Fibroblast of skin of scalp (primary cell): ENCODE measurements around the gene NXPH3.
"Not testable (repeated sequence)": the region's sequence is repeated elsewhere in the genome, so short reads cannot be mapped to it uniquely, and the experiment has no call there.

Experiments used
- DNase-seq: peaks from one replicate; pipeline ENCODE4 v3.0.0-alpha.2; 2013

NXPH3 gene

GRCh38 chr17:49554694-49555494, 20.8 kb upstream of the NXPH3 start:
- no peak for DNase-seq

- DNase-seq: no peak
These were observed 20.0 kb upstream of the NXPH3 start for GRCh38 chr17:49555495-49556222.

DNA sequence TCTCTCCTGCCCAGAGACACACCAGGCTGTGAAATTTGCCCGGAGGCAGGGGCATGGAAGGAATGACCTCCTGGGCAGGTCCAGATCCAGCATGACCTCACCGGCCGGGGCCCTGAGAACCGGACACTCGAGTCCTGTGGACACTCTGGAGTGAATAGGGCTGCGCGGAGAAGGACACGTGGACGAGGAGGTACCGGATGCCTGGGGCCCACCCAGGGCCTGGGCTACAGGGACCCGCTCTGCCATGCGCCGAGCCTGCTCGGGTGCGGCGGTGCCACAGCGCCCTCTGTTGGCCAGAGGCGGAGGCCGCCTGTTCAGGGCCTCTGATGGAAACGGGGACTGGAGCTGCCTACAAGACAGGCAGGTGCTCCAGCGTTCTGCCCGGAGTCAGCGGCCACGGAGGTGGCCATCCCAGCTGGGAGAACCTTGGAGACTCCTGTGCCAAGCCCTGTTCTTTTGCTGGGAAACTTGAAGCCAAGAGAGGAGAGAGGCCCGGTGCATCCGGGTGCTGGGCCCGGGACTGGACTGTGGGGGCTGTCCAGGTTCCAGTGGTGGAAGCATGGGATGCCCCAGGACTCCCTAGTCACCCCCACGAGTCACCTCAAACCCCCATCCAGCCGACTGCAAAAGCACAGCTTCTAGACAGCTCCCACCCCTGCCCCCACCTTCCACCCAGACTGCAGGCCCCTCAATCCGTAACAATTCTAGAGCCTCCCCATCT, 19.3 kb upstream of the NXPH3 start:
- DNase-seq: peak; percentile 74

- peak; percentile 39 for DNase-seq
These were observed 18.2 kb upstream of the NXPH3 start for GRCh38 chr17:49557312-49558024.

- no peak for DNase-seq
These were observed 11.0 kb upstream of the NXPH3 start for GRCh38 chr17:49564638-49565037.

DNA sequence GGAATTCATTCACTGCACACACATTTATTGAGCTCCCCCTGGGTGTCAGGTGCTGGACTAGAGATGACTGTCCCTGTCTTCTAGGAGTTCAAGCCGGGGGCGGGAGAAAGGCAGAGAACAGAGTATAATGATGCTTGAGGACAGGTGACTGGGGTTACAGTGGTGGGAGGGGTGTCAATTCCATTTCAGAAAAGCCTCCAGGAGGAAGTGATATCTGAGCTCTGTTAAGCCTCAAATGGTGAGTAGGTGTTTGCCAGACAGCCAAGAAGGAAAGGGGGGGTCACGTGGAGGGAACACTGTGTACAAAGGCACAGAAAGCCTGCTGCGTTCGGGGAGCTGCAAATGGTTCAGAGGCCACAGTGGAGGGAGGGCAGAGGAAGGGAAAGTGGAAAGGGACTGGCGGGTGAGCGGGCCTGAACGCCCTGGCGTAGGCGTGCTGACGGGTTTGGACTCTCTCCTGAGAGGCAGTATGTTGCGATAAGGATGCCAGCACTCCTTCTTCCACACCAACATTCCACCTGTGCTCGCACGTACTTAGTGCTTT, 9.7 kb upstream of the NXPH3 start:
- DNase-seq: no peak

GRCh38 chr17:49566668-49567071, 9.0 kb upstream of the NXPH3 start:
- no peak for DNase-seq

GRCh38 chr17:49567104-49567521, 8.6 kb upstream of the NXPH3 start:
- DNase-seq: no peak

DNA sequence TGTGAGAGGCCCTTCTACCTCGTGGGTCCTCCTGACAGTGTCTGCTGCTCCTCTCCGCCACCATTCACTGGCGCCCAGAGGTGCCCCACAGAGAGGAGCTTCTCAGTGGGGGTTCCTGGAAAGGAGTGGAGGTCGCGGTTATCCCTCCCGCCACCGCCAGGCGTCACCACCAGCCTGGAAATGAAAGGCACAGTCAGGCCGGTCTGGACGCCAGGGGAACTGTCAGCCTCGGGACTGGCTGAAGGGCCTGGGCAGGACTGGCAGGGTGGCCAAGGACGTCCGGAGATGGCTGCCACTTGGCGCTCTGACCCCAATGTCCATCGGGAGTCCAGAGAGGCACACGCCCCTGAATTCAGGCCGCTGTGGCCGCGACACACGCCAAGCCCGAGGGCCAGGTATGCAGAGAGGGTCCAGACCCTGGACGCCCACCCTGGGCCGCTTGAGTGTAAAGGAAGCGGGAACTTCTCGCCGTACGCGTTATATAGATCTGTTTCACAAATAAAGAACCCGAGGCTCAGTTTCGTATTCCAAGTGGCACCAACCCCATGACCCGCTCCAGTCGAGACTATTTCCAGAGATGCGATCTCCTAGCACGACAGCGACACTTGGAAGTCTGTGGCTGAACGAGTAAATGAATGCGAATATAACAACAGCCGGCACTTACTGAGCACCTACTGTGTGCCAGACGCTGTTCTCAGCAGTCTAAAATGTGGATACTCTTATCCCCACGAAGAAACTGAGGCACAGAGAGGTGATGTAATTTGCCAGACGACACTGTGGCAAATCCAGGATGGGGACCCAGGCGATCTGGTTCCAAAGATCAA, 7.6 kb upstream of the NXPH3 start:
- DNase-seq: peak; percentile 73

GRCh38 chr17:49568695-49569047, 7.0 kb upstream of the NXPH3 start:
- DNase-seq: not testable (repeated sequence)

GRCh38 chr17:49570540-49571242, 5.0 kb upstream of the NXPH3 start:
- DNase-seq: no peak

GRCh38 chr17:49571283-49571682, 4.4 kb upstream of the NXPH3 start:
- DNase-seq: no peak

DNA sequence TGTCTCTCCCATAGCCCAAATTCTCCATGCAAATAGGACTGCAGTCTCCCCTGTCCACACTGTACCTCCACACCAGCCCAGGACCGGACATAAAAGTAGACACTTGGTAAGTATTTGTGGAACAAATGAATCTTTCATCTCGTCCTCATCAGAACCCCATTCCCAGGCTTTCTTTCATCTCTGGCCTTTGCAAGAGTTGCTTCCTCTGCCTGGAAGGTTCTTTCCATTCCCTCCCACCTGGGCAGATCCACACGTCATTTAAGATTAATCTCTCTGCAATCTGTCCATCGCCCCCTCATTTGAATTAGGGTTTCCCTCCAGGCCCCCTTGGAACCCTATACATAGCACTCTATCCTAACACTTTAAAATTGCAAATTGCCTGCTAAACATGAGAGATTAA, 3.9 kb upstream of the NXPH3 start:
- DNase-seq: no peak

DNA sequence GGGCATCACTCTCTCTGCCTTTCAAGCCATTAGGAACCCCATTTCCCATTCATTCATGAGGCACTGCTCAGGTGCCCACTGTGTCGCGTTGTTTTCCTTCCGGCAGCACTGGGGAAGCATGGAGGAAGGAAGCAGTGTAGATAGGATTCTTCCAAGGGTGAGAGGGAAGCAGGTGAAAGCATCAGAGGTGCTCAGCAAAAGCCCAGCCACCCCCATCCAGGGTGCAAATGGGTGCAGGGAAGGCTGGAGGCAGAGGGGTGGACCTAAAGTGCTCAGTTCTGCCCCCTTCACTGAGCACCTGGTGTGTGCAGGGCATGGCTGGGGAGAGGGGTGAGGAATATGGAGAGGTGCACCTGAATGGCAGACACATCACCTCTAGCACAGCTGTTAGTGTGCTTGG, 3.4 kb upstream of the NXPH3 start:
- no peak for DNase-seq

DNA sequence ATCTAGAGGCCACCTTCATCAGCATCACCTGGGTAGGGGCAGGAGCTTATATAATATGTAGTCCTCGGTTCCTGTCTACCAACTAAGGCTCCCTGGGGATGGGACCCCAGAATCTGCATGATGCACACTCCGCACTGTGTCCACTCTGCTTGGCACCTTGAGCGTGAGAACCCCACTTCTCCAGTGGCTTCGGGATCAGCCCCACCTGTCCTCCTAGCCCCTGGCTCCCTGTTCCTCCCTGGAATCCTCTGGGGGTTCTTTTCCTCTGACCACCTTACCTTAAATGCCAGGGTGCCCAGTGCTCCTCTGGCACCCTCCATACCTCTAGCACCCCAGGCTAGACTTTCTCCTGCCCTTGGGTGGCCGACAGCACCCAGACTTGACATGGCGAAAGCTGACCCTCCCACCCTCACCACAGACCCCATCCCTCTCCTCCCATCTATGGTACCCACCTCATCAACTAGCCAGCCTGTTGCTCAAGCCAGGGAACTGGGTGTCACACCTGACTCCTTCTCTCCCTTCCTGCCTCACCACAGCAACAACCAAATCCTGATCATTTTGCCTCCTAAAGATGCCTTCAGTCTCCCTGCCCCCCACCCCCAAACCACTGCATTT, 2.8 kb upstream of the NXPH3 start:
- no peak for DNase-seq

- no peak for DNase-seq
These were observed 2.0 kb upstream of the NXPH3 start for GRCh38 chr17:49573510-49574322.

GRCh38 chr17:49574323-49574781, 1.3 kb upstream of the NXPH3 start:
- no peak for DNase-seq

GRCh38 chr17:49574945-49575678, 559 bp upstream of the NXPH3 start:
- no peak for DNase-seq
